GM18499 (cell line): ENCODE data around the gene FAM20A.

Source experiments
- ATAC-seq: cut with Tn5 transposase; IDR thresholded peaks from one replicate; pipeline ENCODE4 v1.9.1; 2021; ENCODE audit warnings: moderate number of reproducible peaks; ENCODE audit not compliant: insufficient read depth, unreplicated experiment

The FAM20A gene

GRCh38 chr17:68611353-68612208, 10.4 kb upstream of the FAM20A start:
- no peak for ATAC-seq

DNA sequence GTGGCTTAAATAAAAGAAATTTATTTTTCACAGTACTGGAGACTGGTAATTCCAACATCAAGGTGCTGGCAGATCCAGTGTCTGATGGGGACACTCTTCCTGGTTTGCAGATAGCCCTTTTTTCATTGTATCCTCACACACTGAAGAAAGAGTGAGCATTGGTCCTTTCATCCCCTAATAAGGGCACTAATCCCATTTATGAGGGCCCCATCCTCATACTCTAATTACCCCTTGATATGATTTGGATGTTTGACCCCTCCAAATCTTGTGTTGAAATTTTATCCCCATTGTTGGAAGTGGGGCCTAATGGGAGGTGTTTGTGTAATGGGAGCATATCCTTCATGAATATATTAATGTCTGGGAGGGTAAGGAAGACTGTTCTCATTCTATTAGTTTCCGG, 9.4 kb upstream of the FAM20A start:
- no peak for ATAC-seq

GRCh38 chr17:68608515-68609130, 7.5 kb upstream of the FAM20A start:
- ATAC-seq = no peak

DNA sequence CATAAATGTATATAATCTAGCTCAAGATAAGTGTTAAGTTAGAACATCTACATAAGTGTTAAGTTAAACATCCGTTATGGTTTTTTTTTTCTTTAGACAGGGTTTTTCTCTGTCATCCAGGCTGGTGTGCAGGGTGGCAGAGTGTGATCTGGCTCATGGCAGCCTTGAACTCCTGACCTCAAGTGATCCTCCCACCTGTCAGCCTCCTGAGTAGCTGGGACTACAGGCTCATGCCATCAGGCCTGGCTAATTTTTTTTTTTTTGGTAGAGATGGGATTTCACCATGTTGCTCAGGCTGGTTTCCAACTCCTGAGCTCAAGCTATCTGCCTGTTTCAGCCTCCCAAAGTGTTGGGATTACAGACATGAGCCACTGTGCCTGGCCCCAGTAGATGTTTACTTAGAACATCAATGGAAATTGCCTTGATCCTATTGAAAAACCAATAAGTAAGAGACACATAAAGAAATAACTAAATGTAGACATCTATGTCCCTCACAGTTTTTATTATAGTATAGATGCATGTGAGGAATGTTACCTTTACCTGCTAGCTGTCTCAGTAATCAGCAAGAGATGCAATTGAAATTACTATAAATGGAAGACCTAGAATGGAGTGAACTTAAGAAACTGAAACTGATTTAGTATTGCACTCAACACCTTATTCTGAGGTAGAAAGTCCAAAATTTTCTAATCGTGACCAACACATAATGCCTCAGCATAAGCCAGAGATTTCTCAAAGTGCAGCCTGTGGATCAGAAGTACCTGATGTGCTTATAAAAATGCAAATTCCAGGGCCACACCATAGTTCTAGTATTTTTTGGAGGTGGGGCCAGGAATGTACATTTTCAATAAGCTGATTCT, 5.5 kb upstream of the FAM20A start:
- ATAC-seq = no peak

- no peak for ATAC-seq
Measured at GRCh38 chr17:68605914-68606313, 4.7 kb upstream of the FAM20A start.

GRCh38 chr17:68603656-68604055, 2.5 kb upstream of the FAM20A start:
- no peak for ATAC-seq

DNA sequence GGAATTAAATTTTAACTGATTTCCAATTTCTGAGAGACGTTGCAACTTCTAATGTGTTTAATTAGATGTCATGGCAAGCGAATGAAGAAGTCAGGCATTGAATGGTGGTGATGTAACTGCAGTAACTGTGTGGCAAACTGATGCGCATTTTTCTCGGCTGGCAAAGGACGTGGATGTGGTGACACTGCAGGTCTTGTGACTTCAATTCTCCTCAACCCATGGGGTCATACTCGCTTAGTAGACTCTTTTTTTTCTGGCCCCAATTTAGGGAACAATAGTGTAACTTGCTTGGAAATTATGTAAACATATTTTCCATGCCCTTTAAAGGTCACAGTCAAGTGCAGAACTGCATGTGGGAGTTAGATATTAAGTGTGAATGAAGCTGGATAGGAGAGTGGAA, 1.9 kb upstream of the FAM20A start:
- ATAC-seq = no peak

DNA sequence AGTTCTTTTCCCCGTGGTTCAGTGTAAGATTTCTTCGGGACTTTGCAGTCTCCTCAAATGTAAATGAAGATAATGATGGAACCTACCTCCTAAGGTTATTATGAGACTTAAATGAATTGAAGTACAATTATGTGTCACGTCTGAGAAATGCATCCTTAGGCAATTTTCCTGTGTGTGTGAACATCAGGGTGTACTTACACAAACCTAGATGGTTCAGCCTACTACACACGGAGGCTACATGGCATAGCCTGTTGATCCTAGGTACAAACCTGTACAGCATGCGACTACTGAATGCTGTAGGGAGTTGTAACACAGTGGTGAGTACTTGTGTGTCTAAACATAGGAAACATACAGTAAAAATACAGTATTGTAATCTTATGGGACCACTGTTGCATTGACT, 1.1 kb upstream of the FAM20A start:
- no peak for ATAC-seq

DNA sequence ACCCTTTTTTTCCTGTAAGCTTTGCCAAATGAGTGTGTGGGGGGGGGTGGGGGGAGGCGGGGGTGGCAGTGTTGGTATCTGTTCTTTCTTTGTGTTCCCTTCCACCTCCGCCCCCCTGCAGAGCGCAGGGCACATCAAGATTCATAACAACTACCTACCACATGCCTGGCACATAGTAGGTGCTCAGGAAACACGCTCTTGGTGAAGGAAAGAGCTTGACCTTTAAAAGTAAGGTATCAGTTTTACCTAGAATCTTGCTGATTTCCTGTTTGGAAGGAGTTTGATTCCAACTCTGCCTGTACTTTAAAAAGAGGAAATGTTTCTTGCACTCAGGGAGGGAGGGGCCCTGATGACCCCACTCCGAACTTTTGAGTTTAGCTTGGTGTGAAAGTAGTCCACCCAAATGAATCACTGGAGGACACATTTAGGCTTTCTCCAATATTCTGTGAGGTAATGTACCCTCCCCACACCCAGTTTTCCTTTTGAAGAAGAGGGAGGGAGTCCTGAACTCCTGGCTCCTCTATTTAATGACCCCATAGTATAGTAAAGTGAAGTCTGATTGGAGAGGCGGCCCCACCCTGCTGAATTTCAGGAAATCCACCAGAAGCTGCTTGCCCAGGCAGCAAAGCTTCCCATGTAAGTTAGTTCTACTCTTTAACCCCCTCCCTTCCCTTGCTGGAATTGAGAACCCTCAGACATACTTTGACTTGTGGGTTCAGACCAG, 560 bp upstream of the FAM20A start:
- no peak for ATAC-seq

DNA sequence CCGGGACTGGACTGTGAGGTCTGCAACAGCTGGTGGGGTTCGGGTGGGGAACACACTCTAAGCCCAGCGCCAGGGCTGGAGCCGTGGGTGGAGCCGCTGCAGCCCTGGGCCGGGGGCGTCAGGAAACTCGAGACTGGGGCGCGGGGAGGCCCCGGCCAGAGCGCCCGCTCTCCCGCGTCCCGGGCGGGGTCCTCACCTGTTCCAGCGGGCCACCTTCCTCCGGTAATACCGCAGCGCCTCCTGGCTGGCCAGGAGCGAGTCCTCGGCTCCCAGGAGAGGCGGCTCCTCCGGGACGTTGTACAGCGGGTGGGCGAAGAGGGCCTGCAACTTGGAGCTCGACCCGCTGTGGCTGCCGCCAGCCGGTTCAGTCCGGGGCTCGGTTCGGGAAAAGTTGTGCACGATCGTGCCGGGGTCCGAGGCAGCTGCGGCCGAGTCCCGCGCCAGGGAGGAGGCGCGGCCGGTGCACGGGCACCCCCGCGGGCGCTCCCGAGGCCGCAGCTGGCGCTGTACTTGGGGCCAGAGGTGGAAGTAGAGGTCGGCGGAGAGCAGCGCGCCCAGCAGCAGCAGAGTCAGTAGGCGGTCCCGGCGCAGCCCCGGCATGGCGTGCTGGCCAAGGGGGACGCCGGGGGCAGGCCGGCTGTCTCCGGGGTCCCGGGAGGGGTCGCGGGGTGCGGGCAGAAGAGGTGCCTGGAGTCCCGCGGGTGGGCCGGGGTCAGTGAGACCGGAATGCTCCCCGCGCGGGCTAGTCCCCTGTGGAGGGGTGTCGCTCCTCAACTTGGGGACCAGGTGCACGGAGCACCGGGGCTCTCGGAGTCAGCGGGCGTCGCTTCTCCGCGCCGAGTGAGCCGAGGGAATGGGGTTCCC, 868 bp downstream of the FAM20A start:
- no peak for ATAC-seq

- no peak for ATAC-seq
Measured at GRCh38 chr17:68599552-68600066, 1.6 kb downstream of the FAM20A start.

DNA sequence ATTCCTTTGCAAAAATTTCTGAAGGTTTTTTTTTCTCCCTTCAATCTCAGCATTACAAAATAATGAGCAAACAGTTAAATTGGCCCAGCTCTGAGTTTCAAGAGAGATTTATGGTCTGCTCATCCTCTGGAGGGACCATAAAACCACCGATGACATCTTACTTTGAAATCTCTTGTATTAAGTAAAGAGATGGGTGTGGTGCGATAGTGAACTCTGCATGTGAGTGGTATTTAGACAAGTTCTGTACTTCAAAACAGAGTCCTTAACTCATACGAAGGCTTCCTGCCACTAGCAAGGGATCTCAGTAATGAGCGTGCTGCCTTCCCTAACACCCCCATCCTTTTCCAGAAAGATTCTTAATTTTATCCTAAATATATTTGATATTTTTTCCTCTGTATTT, 2.1 kb downstream of the FAM20A start:
- no peak for ATAC-seq

DNA sequence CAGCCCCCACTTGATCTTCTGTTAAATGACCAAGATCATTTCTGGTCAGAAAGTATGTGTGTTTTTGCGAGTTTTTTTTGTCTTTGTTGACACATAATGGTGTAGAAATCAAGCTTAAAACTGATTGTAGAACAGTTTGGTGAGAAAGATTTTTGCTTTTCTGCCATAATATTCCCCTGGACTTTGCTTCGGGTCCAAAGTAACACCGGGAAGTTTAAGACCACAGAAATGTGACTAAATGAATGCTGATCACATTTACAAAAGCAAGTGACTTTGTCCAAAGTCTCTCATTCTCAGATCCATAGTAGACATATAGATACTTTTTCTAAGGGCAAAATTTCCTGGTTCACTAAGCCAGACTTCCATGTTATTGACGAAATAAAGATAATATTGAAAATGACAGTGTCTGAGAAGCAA, 2.6 kb downstream of the FAM20A start:
- no peak for ATAC-seq

GRCh38 chr17:68598074-68598473, 3.1 kb downstream of the FAM20A start:
- no peak for ATAC-seq

DNA sequence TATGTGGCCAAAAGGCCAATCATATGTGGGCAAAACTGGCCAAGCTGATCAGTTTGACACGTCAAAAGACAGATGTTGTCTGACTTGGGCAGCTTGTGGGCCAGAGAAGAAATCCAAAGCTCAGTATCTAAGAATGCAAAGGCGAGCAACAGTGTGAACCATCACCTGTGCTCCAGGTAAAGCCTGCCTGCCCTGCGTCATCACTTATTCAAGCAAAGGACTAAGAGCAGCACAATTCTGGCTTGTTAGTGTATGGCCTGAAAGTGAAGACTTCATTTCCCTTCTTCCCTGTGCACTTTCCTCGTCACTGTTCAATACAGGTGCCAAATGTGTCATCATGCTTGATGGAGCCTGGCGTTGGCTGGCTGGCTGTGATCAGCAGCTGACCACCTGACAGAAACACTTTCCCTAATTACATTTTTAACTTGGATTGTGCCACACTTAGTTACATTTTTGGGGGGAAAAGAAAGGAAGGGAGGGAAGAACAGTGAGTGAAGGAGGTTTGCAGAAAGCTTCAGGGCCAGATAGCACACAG, 4.7 kb downstream of the FAM20A start:
- no peak for ATAC-seq

- no peak for ATAC-seq
Measured at GRCh38 chr17:68595986-68596385, 5.2 kb downstream of the FAM20A start.

- no peak for ATAC-seq
Measured at GRCh38 chr17:68595496-68595895, 5.7 kb downstream of the FAM20A start.

GRCh38 chr17:68594552-68594951, 6.6 kb downstream of the FAM20A start:
- no peak for ATAC-seq
